Liver (tissue), 9 donors: ENCODE measurements around the gene ANKRD53. TPM values are rescaled to one million over a fixed set of nuclear protein-coding genes. Genes with fewer than 3 reads are reported as not detected.

ENCODE experiments used
- DNase-seq: peaks from one replicate; pipeline ENCODE4 v3.0.0-alpha.2; 2017; ENCODE audit warnings: low spot score
- H3K27ac ChIP-seq, 2 donors: one replicate each; pipeline ENCODE4 v1.7.0; 2013; ENCODE audit warnings: inconsistent platforms in 2 of 2, low read length in 2 of 2, control low read depth in 1 of 2, low read depth in 1 of 2, mild to moderate bottlenecking in 1 of 2
- H3K27me3 ChIP-seq, 4 donors: one replicate each; pipeline versions ENCODE4 v1.6.1 to v1.7.0; 2013; ENCODE audit warnings: low read length in 3 of 4, inconsistent platforms in 1 of 4, mild to moderate bottlenecking in 1 of 4, moderate library complexity in 1 of 4; ENCODE audit not compliant: control insufficient read depth in 4 of 4, insufficient read depth in 4 of 4
- H3K36me3 ChIP-seq, 4 donors: one replicate each; pipeline versions ENCODE4 v1.6.1 to v1.7.0; 2013; ENCODE audit warnings: low read length in 3 of 4, mild to moderate bottlenecking in 3 of 4, low read depth in 1 of 4, moderate library complexity in 1 of 4; ENCODE audit not compliant: control insufficient read depth in 4 of 4, insufficient read depth in 3 of 4
- H3K4me1 ChIP-seq, 4 donors: one replicate each; pipeline versions ENCODE4 v1.6.1 to v1.7.0; 2013; ENCODE audit warnings: low read length in 3 of 4, mild to moderate bottlenecking in 3 of 4, moderate library complexity in 1 of 4; ENCODE audit not compliant: control insufficient read depth in 4 of 4, insufficient read depth in 4 of 4
- H3K4me3 ChIP-seq, 3 donors: one replicate each; pipeline versions ENCODE4 v1.6.1 to v1.7.0; 2013; ENCODE audit warnings: low read length in 3 of 3, control low read depth in 1 of 3, low read depth in 1 of 3, mild to moderate bottlenecking in 1 of 3
- H3K9ac ChIP-seq, 2 donors: one replicate each; pipeline ENCODE4 v1.7.0; 2013; ENCODE audit warnings: low read length in 2 of 2, mild to moderate bottlenecking in 2 of 2, moderate library complexity in 2 of 2, control low read depth in 1 of 2, low read depth in 1 of 2
- H3K9me3 ChIP-seq, 4 donors: one replicate each; pipeline versions ENCODE4 v1.6.1 to v1.7.0; 2013; ENCODE audit warnings: low read length in 3 of 4; ENCODE audit not compliant: control insufficient read depth in 4 of 4
- CTCF ChIP-seq: fragments of 150-350 bp; IDR thresholded peaks from 2 replicates; pipeline ENCODE4 v1.5.1; 2017; ENCODE audit warnings: improper control_type of control experiment, low read depth, low read length; ENCODE audit not compliant: missing input control
- EGR1 ChIP-seq, 2 donors: IDR thresholded peaks; 2 replicates each; pipeline ENCODE4 v1.6.1; 2016 to 2018; ENCODE audit warnings: antibody characterized with exemption in 2 of 2, low read depth in 2 of 2
- FOXA1 ChIP-seq: IDR thresholded peaks from 2 replicates; pipeline ENCODE4 v1.6.1; 2016; ENCODE audit warnings: antibody characterized with exemption
- GABPA ChIP-seq, 2 donors: IDR thresholded peaks in 1 of 2; conservative IDR thresholded peaks in 1 of 2; 2 replicates each; pipeline ENCODE4 v1.6.1; 2016; ENCODE audit warnings: antibody characterized with exemption in 2 of 2, mild to moderate bottlenecking in 1 of 2, moderate library complexity in 1 of 2
- HNF4A ChIP-seq, 2 donors: conservative IDR thresholded peaks; 2 replicates each; pipeline ENCODE4 v1.6.1; 2016; ENCODE audit warnings: antibody characterized with exemption in 2 of 2, mild to moderate bottlenecking in 2 of 2
- HNF4G ChIP-seq: IDR thresholded peaks from 2 replicates; pipeline ENCODE4 v1.6.1; 2016; ENCODE audit warnings: antibody characterized with exemption
- JUND ChIP-seq, 2 donors: IDR thresholded peaks; 2 replicates each; pipeline ENCODE4 v1.6.1; 2016; ENCODE audit warnings: antibody characterized with exemption in 2 of 2
- MAX ChIP-seq: IDR thresholded peaks from 2 replicates; pipeline ENCODE4 v1.6.1; 2016; ENCODE audit warnings: antibody characterized with exemption
- NR2F2 ChIP-seq: IDR thresholded peaks from 2 replicates; pipeline ENCODE4 v1.6.1; 2016; ENCODE audit warnings: antibody characterized with exemption
- RAD21 ChIP-seq, 2 donors: IDR thresholded peaks; 2 replicates each; pipeline ENCODE4 v1.6.1; 2016; ENCODE audit warnings: antibody characterized with exemption in 2 of 2, mild to moderate bottlenecking in 2 of 2
- REST ChIP-seq: IDR thresholded peaks from 2 replicates; pipeline ENCODE4 v1.6.1; 2016; ENCODE audit warnings: antibody characterized with exemption, mild to moderate bottlenecking
- RXRA ChIP-seq, 2 donors: IDR thresholded peaks; 2 replicates each; pipeline ENCODE4 v1.6.1; 2017 to 2018; ENCODE audit warnings: antibody characterized with exemption in 2 of 2, mild to moderate bottlenecking in 1 of 2
- SP1 ChIP-seq: IDR thresholded peaks from 2 replicates; pipeline ENCODE4 v1.6.1; 2018; ENCODE audit warnings: antibody characterized with exemption, mild to moderate bottlenecking
- TAF1 ChIP-seq: conservative IDR thresholded peaks from 2 replicates; pipeline ENCODE4 v1.6.1; 2016; ENCODE audit warnings: antibody characterized with exemption, mild to moderate bottlenecking
- YY1 ChIP-seq: IDR thresholded peaks from 2 replicates; pipeline ENCODE4 v1.6.1; 2016; ENCODE audit warnings: antibody characterized with exemption, mild to moderate bottlenecking
- ZBTB33 ChIP-seq: IDR thresholded peaks from 2 replicates; pipeline ENCODE4 v1.6.1; 2016; ENCODE audit warnings: antibody characterized with exemption
- WGBS: extraction: QIAGEN DNeasy Blood & Tissue Kit; methylation state at CpG from one replicate; pipeline ENCODE4 v1.1.7; 2013; 5-methylcytosine and 5-hydroxymethylcytosine counted together
- polyA plus RNA-seq, 2 donors: library from polyadenylated mRNA; stranded (reverse) in 1 of 2; unstranded in 1 of 2; fragments of 200-250 nt in 1 of 2; fragments of >200 nt in 1 of 2; fragmentation: Nextera tagmentation in 1 of 2; extraction: Ambion mirVana in 1 of 2; gene quantifications; one replicate each; pipeline versions ENCODE4 v1.2.1 to v1.2.3, GENCODE V29; 2013 to 2015
- total RNA-seq, 2 donors: library from RNA; depleted of rRNA; stranded (reverse); fragments of >200 nt; gene quantifications; one replicate each; pipeline ENCODE4 v1.2.3, GENCODE V29; 2014
- donor health status: healthy.
- donor health status: healthy.
- donor health status: healthy.
- donor health status: healthy.
- donor health status: healthy.

Gene ANKRD53
- total and polyA plus RNA-seq, 4 donors = 0.29 to 0.50 (median 0.39) TPM

GRCh38 chr2:70964133-70964532 is 14.3 kb upstream of the ANKRD53 start:
- 50% methylated on average over 4 of the region's 4 CpGs for WGBS

More at GRCh38 chr2:70964133-70964532, 14.3 kb upstream of the ANKRD53 start:
- no peak overlapping the region for H3K4me3 ChIP-seq
- H3K4me1 ChIP-seq = peaks cover 0 to 8% (median under 1%) of the 10 kb centered on the region in 4 donors
- peaks cover 3 to 11% (median 7%) of the 10 kb centered on the region in 4 donors for H3K27me3 ChIP-seq
- TF ChIP-seq GABPA (IDR thresholded peaks at IDR 0.05 in 1 of 2, conservative IDR thresholded peaks at IDR 0.05 in 1 of 2) (no peak), TAF1 (no peak), FOXA1 (no peak), NR2F2 (no peak), HNF4G (no peak), SP1 (no peak), REST (no peak), YY1 (no peak), EGR1 (IDR thresholded peaks at IDR 0.05; ENCODE audit: low read depth in 2 of 2) (no peak), JUND (IDR thresholded peaks at IDR 0.05) (no peak), ZBTB33 (no peak), HNF4A (conservative IDR thresholded peaks at IDR 0.05) (no peak), RXRA (IDR thresholded peaks at IDR 0.05) (no peak), CTCF (no peak), RAD21 (IDR thresholded peaks at IDR 0.05) (no peak), MAX (no peak)
- H3K36me3 ChIP-seq = no peaks in the 10 kb centered on the region
- H3K9me3 ChIP-seq = no peaks in the 10 kb centered on the region
- no peak overlapping the region for H3K27ac ChIP-seq
- no peak overlapping the region for H3K9ac ChIP-seq
- no peak for DNase-seq
